ENCODE measurements around the gene SORBS1. TPM values are rescaled to one million over a fixed set of nuclear protein-coding genes. Genes with fewer than 3 reads are reported as not detected.
A peak's percentile ranks its signal among the peaks of the same experiment; 100 is the strongest.

The SORBS1 gene
- total RNA-seq, 4 donors from 2014 or later = 28.1 to 92.5 (median 41.7) TPM

DNA sequence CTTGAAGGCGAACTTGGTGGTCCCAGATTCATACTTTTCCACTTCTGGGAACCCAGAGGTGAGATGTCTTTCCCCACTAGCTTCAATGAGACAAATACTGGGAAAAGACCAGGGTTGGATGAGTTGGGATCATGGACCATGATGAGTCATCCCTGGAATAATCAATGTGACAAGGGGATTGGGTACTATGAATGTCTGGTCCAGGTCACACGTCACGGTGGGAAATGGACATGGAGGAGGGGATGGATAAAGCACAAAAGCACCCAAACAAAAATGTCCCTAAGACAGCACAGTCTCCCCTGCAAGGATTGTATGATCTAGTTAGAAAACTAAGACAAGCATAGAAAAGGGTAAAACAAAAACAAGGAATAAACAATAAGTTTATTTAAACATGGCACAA lies 12.4 kb upstream of the SORBS1 start:
- 87% methylated on average over 3 of the region's 3 CpGs for WGBS
- Histone ChIP-seq H3K4me3 (no peak overlapping the region), H3K27me3 (no peaks in the 10 kb centered on the region), H3K9me3 (no peaks in the 10 kb centered on the region), H3K36me3 (no peaks in the 10 kb centered on the region), H3K4me1 (no peaks in the 10 kb centered on the region), H3K27ac (no peak overlapping the region)
- no peak for TF ChIP-seq POLR2AphosphoS5 (IDR thresholded peaks at IDR 0.05)
- TF ChIP-seq, protein P1, sequence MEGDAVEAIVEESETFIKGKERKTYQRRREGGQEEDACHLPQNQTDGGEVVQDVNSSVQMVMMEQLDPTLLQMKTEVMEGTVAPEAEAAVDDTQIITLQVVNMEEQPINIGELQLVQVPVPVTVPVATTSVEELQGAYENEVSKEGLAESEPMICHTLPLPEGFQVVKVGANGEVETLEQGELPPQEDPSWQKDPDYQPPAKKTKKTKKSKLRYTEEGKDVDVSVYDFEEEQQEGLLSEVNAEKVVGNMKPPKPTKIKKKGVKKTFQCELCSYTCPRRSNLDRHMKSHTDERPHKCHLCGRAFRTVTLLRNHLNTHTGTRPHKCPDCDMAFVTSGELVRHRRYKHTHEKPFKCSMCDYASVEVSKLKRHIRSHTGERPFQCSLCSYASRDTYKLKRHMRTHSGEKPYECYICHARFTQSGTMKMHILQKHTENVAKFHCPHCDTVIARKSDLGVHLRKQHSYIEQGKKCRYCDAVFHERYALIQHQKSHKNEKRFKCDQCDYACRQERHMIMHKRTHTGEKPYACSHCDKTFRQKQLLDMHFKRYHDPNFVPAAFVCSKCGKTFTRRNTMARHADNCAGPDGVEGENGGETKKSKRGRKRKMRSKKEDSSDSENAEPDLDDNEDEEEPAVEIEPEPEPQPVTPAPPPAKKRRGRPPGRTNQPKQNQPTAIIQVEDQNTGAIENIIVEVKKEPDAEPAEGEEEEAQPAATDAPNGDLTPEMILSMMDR (IDR thresholded peaks at IDR 0.05) = no peak
- no peak for TF ChIP-seq POLR2A (IDR thresholded peaks at IDR 0.05)
- TF ChIP-seq EP300 (IDR thresholded peaks at IDR 0.05) = no peak
- peak in 1 of 2 donors; percentile 3 for DNase-seq (ENCODE audit: low spot score in 2 of 2)

DNA sequence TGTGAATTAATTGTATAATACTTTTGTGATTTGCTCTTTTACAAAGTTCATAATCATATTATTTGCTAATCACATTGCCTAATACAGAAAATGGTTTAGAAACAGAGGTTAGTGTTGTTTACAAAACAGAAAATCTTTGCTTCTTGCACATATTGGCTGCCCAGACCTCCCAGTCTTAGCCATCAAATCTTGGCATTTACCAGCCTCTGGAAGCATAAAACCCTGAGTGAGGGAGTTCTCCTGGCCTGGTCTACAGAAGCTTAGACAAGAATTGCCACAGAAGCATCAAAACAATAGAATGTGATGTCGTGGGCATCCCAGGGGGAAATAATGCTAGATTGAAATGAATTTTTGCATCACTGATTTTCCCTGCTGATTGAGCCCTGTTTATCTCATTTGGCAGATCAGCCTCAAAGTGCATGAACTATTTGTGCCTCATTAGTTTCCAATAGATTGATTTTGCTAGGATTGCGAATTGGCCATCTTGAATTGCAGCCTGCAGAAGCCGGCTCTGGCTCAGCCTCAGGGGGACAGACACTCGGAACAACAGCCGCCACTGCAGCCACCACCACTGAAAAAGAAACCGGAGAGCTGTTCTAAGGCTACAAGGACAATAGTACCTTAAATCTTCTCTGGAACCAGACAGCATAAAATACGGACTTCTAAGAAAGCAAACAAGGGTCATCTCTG lies 11.1 kb upstream of the SORBS1 start:
- no peaks in the 10 kb centered on the region for H3K4me1 ChIP-seq
- no peak overlapping the region for H3K27ac ChIP-seq
- WGBS = 59% methylated on average over 7 of the region's 7 CpGs
- no peaks in the 10 kb centered on the region for H3K27me3 ChIP-seq
- no peaks in the 10 kb centered on the region for H3K36me3 ChIP-seq
- no peak for TF ChIP-seq EP300 (IDR thresholded peaks at IDR 0.05)
- H3K9me3 ChIP-seq = no peaks in the 10 kb centered on the region
- H3K4me3 ChIP-seq = no peak overlapping the region
- DNase-seq (ENCODE audit: low spot score in 2 of 2) = peak in 1 of 2 donors; percentile 55

DNA sequence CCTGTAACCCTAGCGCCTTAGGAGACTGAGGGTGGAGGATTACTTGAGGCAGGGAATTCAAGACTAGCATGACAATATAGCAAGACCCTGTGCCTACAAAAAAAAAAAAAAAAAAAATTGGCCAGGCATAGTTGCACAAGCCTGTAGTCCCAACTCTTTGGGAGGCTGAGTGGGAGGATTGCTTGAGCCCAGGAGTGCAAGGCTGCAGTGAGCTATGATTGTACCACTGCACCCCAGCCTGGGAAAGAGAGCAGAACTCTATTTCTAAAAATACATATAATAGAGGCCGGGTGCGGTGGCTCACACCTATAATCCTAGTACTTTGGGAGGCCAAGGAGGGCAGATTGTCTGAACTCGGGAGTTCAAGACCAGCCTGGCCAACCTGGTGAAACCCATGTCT lies 10.2 kb upstream of the SORBS1 start:
- 93% methylated on average over 4 of the region's 4 CpGs for WGBS
- no peaks in the 10 kb centered on the region for H3K9me3 ChIP-seq
- no peaks in the 10 kb centered on the region for H3K27me3 ChIP-seq
- DNase-seq (ENCODE audit: low spot score in 2 of 2) = peak in 1 of 2 donors; percentile 23
- H3K4me3 ChIP-seq = no peak overlapping the region
- no peaks in the 10 kb centered on the region for H3K4me1 ChIP-seq
- no peaks in the 10 kb centered on the region for H3K36me3 ChIP-seq
- H3K27ac ChIP-seq = no peak overlapping the region
- TF ChIP-seq POLR2AphosphoS5 (IDR thresholded peaks at IDR 0.05) = no peak

DNA sequence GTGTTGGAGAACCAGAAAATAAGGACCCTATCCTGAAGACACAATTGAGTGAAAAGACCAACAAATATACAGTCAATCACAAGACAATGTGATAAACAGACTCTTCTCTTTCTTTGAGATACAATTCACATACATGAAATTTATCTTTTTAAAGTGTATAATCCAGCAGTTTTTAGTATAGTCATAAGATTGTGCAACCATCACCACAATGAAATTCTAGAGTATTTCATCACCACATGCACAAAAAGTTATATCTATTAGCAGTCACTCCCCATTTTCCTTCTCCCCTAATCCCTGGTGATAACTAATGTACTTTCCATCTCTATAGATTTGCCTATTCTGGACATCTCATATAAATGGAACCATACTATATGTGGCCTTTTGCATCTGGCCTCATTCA lies 8.2 kb upstream of the SORBS1 start:
- Histone ChIP-seq H3K9me3 (no peaks in the 10 kb centered on the region), H3K27me3 (no peaks in the 10 kb centered on the region), H3K4me1 (no peaks in the 10 kb centered on the region), H3K4me3 (no peak overlapping the region), H3K27ac (no peak overlapping the region), H3K36me3 (no peaks in the 10 kb centered on the region)
- TF ChIP-seq, protein P1 (IDR thresholded peaks at IDR 0.05) = no peak
- TF ChIP-seq EP300 (IDR thresholded peaks at IDR 0.05) (no peak), POLR2A (IDR thresholded peaks at IDR 0.05) (no peak), POLR2AphosphoS5 (IDR thresholded peaks at IDR 0.05) (no peak)
- DNase-seq (ENCODE audit: low spot score in 2 of 2) = no peak

- H3K27me3 ChIP-seq = no peaks in the 10 kb centered on the region
- no peak overlapping the region for H3K4me3 ChIP-seq
- peak in 1 of 2 donors; percentile 4 for DNase-seq (ENCODE audit: low spot score in 2 of 2)
- H3K4me1 ChIP-seq = no peaks in the 10 kb centered on the region
- H3K36me3 ChIP-seq = no peaks in the 10 kb centered on the region
- no peaks in the 10 kb centered on the region for H3K9me3 ChIP-seq
- no peak for TF ChIP-seq POLR2AphosphoS5 (IDR thresholded peaks at IDR 0.05)
- TF ChIP-seq, protein P1 (IDR thresholded peaks at IDR 0.05) = no peak
- TF ChIP-seq POLR2A (IDR thresholded peaks at IDR 0.05) = no peak
- no peak for TF ChIP-seq EP300 (IDR thresholded peaks at IDR 0.05)
- no peak overlapping the region for H3K27ac ChIP-seq
- 70% methylated on average over 5 of the region's 5 CpGs for WGBS
These were observed 6.9 kb upstream of the SORBS1 start for GRCh38 chr10:95567903-95568630.

GRCh38 chr10:95566136-95566535 lies 5.0 kb upstream of the SORBS1 start:
- Histone ChIP-seq H3K36me3 (no peaks in the 10 kb centered on the region), H3K4me3 (no peak overlapping the region), H3K9me3 (no peaks in the 10 kb centered on the region), H3K27me3 (no peaks in the 10 kb centered on the region), H3K4me1 (peaks cover 5% of the 10 kb centered on the region), H3K27ac (no peak overlapping the region)
- no peak for DNase-seq (ENCODE audit: low spot score in 2 of 2)
- 87% methylated on average over 6 of the region's 6 CpGs for WGBS
- no peak for TF ChIP-seq POLR2AphosphoS5 (IDR thresholded peaks at IDR 0.05)
- TF ChIP-seq POLR2A (IDR thresholded peaks at IDR 0.05) = no peak
- TF ChIP-seq EP300 (IDR thresholded peaks at IDR 0.05) = no peak
- TF ChIP-seq, protein P1 (IDR thresholded peaks at IDR 0.05) = no peak

Measured in suprapubic skin (tissue), 4 donors.